HG03520 (cell line): ENCODE measurements around the gene TNNT3.

Experiments used
- ATAC-seq: cut with Tn5 transposase; IDR thresholded peaks from one replicate; pipeline ENCODE4 v1.9.1; 2021; ENCODE audit warnings: mild to moderate bottlenecking, moderate library complexity; ENCODE audit not compliant: unreplicated experiment

The TNNT3 gene

GRCh38 chr11:1949922-1950321 is 30.4 kb downstream of the TNNT3 start:
- no peak for ATAC-seq

- no peak for ATAC-seq
These were observed 33.4 kb downstream of the TNNT3 start for GRCh38 chr11:1952806-1953482.

GRCh38 chr11:1953489-1954266 is 34.2 kb downstream of the TNNT3 start:
- ATAC-seq = no peak

GRCh38 chr11:1958367-1958766 is 38.9 kb downstream of the TNNT3 start:
- no peak for ATAC-seq

- no peak for ATAC-seq
These were observed 40.3 kb downstream of the TNNT3 start for GRCh38 chr11:1959786-1960185.

GRCh38 chr11:1963864-1964263 is 44.4 kb downstream of the TNNT3 start:
- no peak for ATAC-seq

GRCh38 chr11:1964348-1964747 is 44.8 kb downstream of the TNNT3 start:
- ATAC-seq = no peak

GRCh38 chr11:1964955-1965354 is 45.5 kb downstream of the TNNT3 start:
- ATAC-seq = no peak

GRCh38 chr11:1966531-1966930 is 47.0 kb downstream of the TNNT3 start:
- ATAC-seq = no peak

GRCh38 chr11:1967641-1968225 is 48.2 kb downstream of the TNNT3 start:
- ATAC-seq = no peak

- no peak for ATAC-seq
These were observed 49.0 kb downstream of the TNNT3 start for GRCh38 chr11:1968454-1969002.

GRCh38 chr11:1969035-1969434 is 49.5 kb downstream of the TNNT3 start:
- no peak for ATAC-seq

- ATAC-seq = no peak
These were observed 50.3 kb downstream of the TNNT3 start for GRCh38 chr11:1969776-1970175.

- no peak for ATAC-seq
These were observed 51.5 kb downstream of the TNNT3 start for GRCh38 chr11:1970956-1971355.

GRCh38 chr11:1975185-1975584 is 55.7 kb downstream of the TNNT3 start:
- no peak for ATAC-seq

- no peak for ATAC-seq
These were observed 59.4 kb downstream of the TNNT3 start for GRCh38 chr11:1978720-1979473.

GRCh38 chr11:1979607-1980006 is 60.1 kb downstream of the TNNT3 start:
- no peak for ATAC-seq

- ATAC-seq = no peak
These were observed 63.5 kb downstream of the TNNT3 start for GRCh38 chr11:1982873-1983600.

GRCh38 chr11:1983601-1983961 is 64.1 kb downstream of the TNNT3 start:
- no peak for ATAC-seq

- ATAC-seq = no peak
These were observed 67.5 kb downstream of the TNNT3 start for GRCh38 chr11:1987024-1987423.

- ATAC-seq = no peak
These were observed 68.7 kb downstream of the TNNT3 start for GRCh38 chr11:1988174-1988573.
